PC-9 (cell line): ENCODE results near the gene ETV6. TPM values are rescaled to one million over a fixed set of nuclear protein-coding genes. Genes with fewer than 3 reads are reported as not detected.

Experiments used
- BruUV-seq: library from RNA; stranded (reverse); fragments of 400-500 nt; replicated peaks from 2 replicates; lab custom pipeline; 2021; lab: Mats Ljungman, UMichigan
- CTCF ChIA-PET: fragments of 300-600 bp; sonication (Branson Sonifier 250); formaldehyde crosslinking; loops from one replicate; lab custom pipeline; 2022; ENCODE audit warnings: antibody characterized with exemption; lab: Charles Lee
- POLR2A ChIA-PET: fragments of 300-600 bp; sonication (Branson Sonifier 250); formaldehyde crosslinking; loops from one replicate; lab custom pipeline; 2022; ENCODE audit warnings: antibody characterized with exemption; ENCODE audit not compliant: unreplicated experiment; lab: Charles Lee
- DNase-seq, 2 experiments: peaks; one replicate each; pipeline versions ENCODE4 v3.0.0 to v3.0.0-alpha.2; 2015 to 2022; ENCODE audit warnings: mixed read lengths in 1 of 2
- H2AFZ ChIP-seq: fragments of 200-600 bp; sonication (generic); 2 replicates; pipeline ENCODE4 v1.8.1; 2017; ENCODE audit warnings: antibody characterized with exemption
- H3F3A ChIP-seq: fragments of 200-600 bp; sonication (generic); 2 replicates; pipeline ENCODE4 v1.8.1; 2017; ENCODE audit warnings: antibody characterized with exemption, mild to moderate bottlenecking, low read depth; ENCODE audit not compliant: insufficient read depth
- H3K27ac ChIP-seq: fragments of 200-600 bp; sonication (generic); 2 replicates; pipeline ENCODE4 v1.6.1; 2016; ENCODE audit warnings: mixed run types
- H3K27me3 ChIP-seq: fragments of 200-600 bp; sonication (generic); 2 replicates; pipeline ENCODE4 v1.6.1; 2016; ENCODE audit warnings: low read depth, mixed run types; ENCODE audit not compliant: insufficient read depth
- H3K36me3 ChIP-seq: fragments of 200-600 bp; sonication (generic); 2 replicates; pipeline ENCODE4 v1.6.1; 2016; ENCODE audit warnings: low read depth, mixed run types
- H3K4me1 ChIP-seq: fragments of 200-600 bp; sonication (generic); replicated peaks from 2 replicates; pipeline ENCODE4 v1.6.1; 2016; ENCODE audit warnings: mixed run types; ENCODE audit not compliant: insufficient read depth
- H3K4me2 ChIP-seq: fragments of 200-600 bp; sonication (generic); 2 replicates; pipeline ENCODE4 v1.6.1; 2017; ENCODE audit warnings: mixed run types
- H3K4me3 ChIP-seq: fragments of 200-600 bp; sonication (generic); 2 replicates; pipeline ENCODE4 v1.6.1; 2016; ENCODE audit warnings: mixed run types
- H3K79me2 ChIP-seq: fragments of 200-600 bp; sonication (generic); 2 replicates; pipeline ENCODE4 v1.6.1; 2017; ENCODE audit warnings: low read depth, mixed run types
- H3K9me2 ChIP-seq: fragments of 200-600 bp; sonication (generic); 2 replicates; pipeline ENCODE4 v1.8.1; 2017; ENCODE audit warnings: mild to moderate bottlenecking; ENCODE audit not compliant: insufficient read depth
- H3K9me3 ChIP-seq: fragments of 200-600 bp; sonication (generic); 2 replicates; pipeline ENCODE4 v1.8.1; 2016; ENCODE audit warnings: low read depth; ENCODE audit not compliant: insufficient read depth
- H4K20me1 ChIP-seq: fragments of 200-600 bp; sonication (generic); 2 replicates; pipeline ENCODE4 v1.8.1; 2017; ENCODE audit not compliant: insufficient read depth
- CTCF ChIP-seq: fragments of 200-600 bp; sonication (generic); conservative IDR thresholded peaks from 2 replicates; pipeline ENCODE4 v1.6.1; 2017; ENCODE audit warnings: mixed run types, antibody characterized with exemption, mild to moderate bottlenecking, moderate library complexity
- EZH2 ChIP-seq: fragments of 200-600 bp; sonication (generic); IDR thresholded peaks from 2 replicates; pipeline ENCODE4 v1.8.0; 2017; ENCODE audit warnings: antibody characterized with exemption, low read depth
- intact Hi-C: fragments of 100-400 bp; cut with micrococcal nuclease; formaldehyde crosslinking; loops from one replicate; pipeline ENCODE4 v1.10.0; 2022; ENCODE audit not compliant: unreplicated experiment
- total RNA-seq: library from RNA; stranded (reverse); gene quantifications from 2 replicates; pipeline ENCODE4 v1.2.3, GENCODE V29; 2021

Gene ETV6
- total RNA-seq, 1 experiment from 2014 or later, result 62.8 TPM

GRCh38 chr12:11838403-11838802 is 188.9 kb downstream of the ETV6 start:
- CTCF ChIA-PET, result no interaction called here
- DNase-seq, result no peak
- POLR2A ChIA-PET, result no interaction called here
- no peak overlapping the region for H3K4me3 ChIP-seq
- no TSS peak for BruUV-seq
- TF ChIP-seq CTCF (no peak), EZH2 (no peak)
- H2AFZ ChIP-seq, result no peak overlapping the region
- intact Hi-C loops, result no loop called here
- H3K79me2 ChIP-seq, result peaks cover 5% of the 10 kb centered on the region; the same call in 1 of the 2 replicates
- no peaks in the 10 kb centered on the region for H3K9me2 ChIP-seq
- H4K20me1 ChIP-seq, result no peaks in the 10 kb centered on the region
- 0 out of 2 replicates have a peak, but pooled peaks cover 10% of the 10 kb centered on the region for H3K36me3 ChIP-seq
- peaks cover 15% of the 10 kb centered on the region for H3F3A ChIP-seq
- no peaks in the 10 kb centered on the region for H3K9me3 ChIP-seq
- H3K27ac ChIP-seq, result no peak overlapping the region
- H3K4me1 ChIP-seq, result peaks cover 22% of the 10 kb centered on the region
- no peak overlapping the region for H3K4me2 ChIP-seq
- H3K27me3 ChIP-seq, result no peaks in the 10 kb centered on the region

- no peaks in the 10 kb centered on the region for H3K9me2 ChIP-seq
- no peaks in the 10 kb centered on the region for H4K20me1 ChIP-seq
- intact Hi-C loops, result no loop called here
- BruUV-seq, result no TSS peak
- 0 out of 2 replicates have a peak, but pooled peaks cover 10% of the 10 kb centered on the region for H3K36me3 ChIP-seq
- H3K9me3 ChIP-seq, result no peaks in the 10 kb centered on the region
- TF ChIP-seq EZH2 (no peak), CTCF (no peak)
- H3K4me2 ChIP-seq, result no peak overlapping the region
- peaks cover 15% of the 10 kb centered on the region for H3K4me1 ChIP-seq
- peaks cover 7% of the 10 kb centered on the region for H3F3A ChIP-seq
- no peak overlapping the region for H2AFZ ChIP-seq
- DNase-seq, result no peak
- no peak overlapping the region for H3K27ac ChIP-seq
- CTCF ChIA-PET, result no interaction called here
- POLR2A ChIA-PET, result no interaction called here
- no peaks in the 10 kb centered on the region for H3K27me3 ChIP-seq
- H3K79me2 ChIP-seq, result peaks cover 5% of the 10 kb centered on the region; the same call in 1 of the 2 replicates
- no peak overlapping the region for H3K4me3 ChIP-seq
These were observed 189.7 kb downstream of the ETV6 start for GRCh38 chr12:11839091-11839641.

GRCh38 chr12:11840366-11840765 is 190.9 kb downstream of the ETV6 start:
- ChIA-PET POLR2A (no interaction called here), CTCF (no interaction called here)
- no peak overlapping the region for H3K4me2 ChIP-seq
- TF ChIP-seq CTCF (no peak), EZH2 (no peak)
- H3K27me3 ChIP-seq, result no peaks in the 10 kb centered on the region
- no peaks in the 10 kb centered on the region for H3K9me2 ChIP-seq
- no peak overlapping the region for H3K27ac ChIP-seq
- no peaks in the 10 kb centered on the region for H3F3A ChIP-seq
- H3K9me3 ChIP-seq, result no peaks in the 10 kb centered on the region
- intact Hi-C loops, result no loop called here
- no TSS peak for BruUV-seq
- H3K79me2 ChIP-seq, result peaks cover 3% of the 10 kb centered on the region; the same call in 1 of the 2 replicates
- no peak overlapping the region for H2AFZ ChIP-seq
- no peaks in the 10 kb centered on the region for H4K20me1 ChIP-seq
- no peak overlapping the region for H3K4me3 ChIP-seq
- 0 out of 2 replicates have a peak, but pooled peaks cover 10% of the 10 kb centered on the region for H3K36me3 ChIP-seq
- DNase-seq, result no peak
- H3K4me1 ChIP-seq, result peaks cover 3% of the 10 kb centered on the region
